GM12878 (cell line): ENCODE results near the gene CCND2. TPM values are rescaled to one million over a fixed set of nuclear protein-coding genes. Genes with fewer than 3 reads are reported as not detected.

ENCODE experiments used
- ATAC-seq: fragments of 200-7000 bp; cut with Tn5 transposase; 3 replicates; pipeline ENCODE4 v1.9.1; 2020; ENCODE audit warnings: mild to moderate bottlenecking, moderate library complexity
- BruUV-seq: library from RNA; stranded (reverse); fragments of 400-500 nt; replicated peaks from 2 replicates; lab custom pipeline; 2021; lab: Mats Ljungman, UMichigan
- CTCF ChIA-PET: fragments of 300-600 bp; sonication (Branson Sonifier 250); formaldehyde crosslinking; extraction: SDS; loops from one replicate; lab custom pipeline; 2021; ENCODE audit warnings: inconsistent platforms; lab: Yijun Ruan, JAX
- POLR2A ChIA-PET: fragments of 350-600 bp; formaldehyde crosslinking; extraction: SDS; loops from one replicate; lab custom pipeline; 2021; ENCODE audit warnings: inconsistent platforms; lab: Charles Lee
- RAD21 ChIA-PET: fragments of 300-600 bp; sonication (Branson Sonifier 250); formaldehyde crosslinking; loops from one replicate; lab custom pipeline; 2023; ENCODE audit warnings: antibody characterized with exemption; ENCODE audit not compliant: unreplicated experiment; lab: Charles Lee
- SMC1A ChIA-PET: fragments of 300-600 bp; sonication (Branson Sonifier 250); formaldehyde crosslinking; loops from one replicate; lab custom pipeline; 2023; ENCODE audit not compliant: unreplicated experiment, uncharacterized antibody; lab: Charles Lee
- DNase-seq: peaks from one replicate; pipeline ENCODE4 v3.0.0-alpha.2; 2011; ENCODE audit warnings: low read depth, low spot score
- FAIRE-seq: peaks from 3 replicates; lab custom pipeline; 2011; peaks lifted over from hg19 to GRCh38; lab: Jason Lieb, UNC
- H2AFZ ChIP-seq: 2 replicates; pipeline ENCODE4 v1.6.0; 2011; ENCODE audit warnings: low read depth, low read length, control low read depth; ENCODE audit not compliant: control insufficient read depth
- H3K27ac ChIP-seq: 2 replicates; pipeline ENCODE4 v1.5.1; 2011; ENCODE audit warnings: control low read depth; ENCODE audit not compliant: control insufficient read depth, insufficient read depth
- H3K27me3 ChIP-seq, 2 experiments: replicated peaks in 1 of 2; 2 replicates each; pipeline versions ENCODE4 v1.6.0 to v1.6.1; 2011; ENCODE audit warnings: low read length in 1 of 2; ENCODE audit not compliant: control insufficient read depth in 2 of 2, insufficient read depth in 2 of 2
- H3K36me3 ChIP-seq, 2 experiments: 2 replicates each; pipeline ENCODE4 v1.5.1; 2011; ENCODE audit warnings: low read length in 1 of 2; ENCODE audit not compliant: control insufficient read depth in 2 of 2, insufficient read depth in 2 of 2
- H3K4me1 ChIP-seq: 2 replicates; pipeline ENCODE4 v1.6.1; 2011; ENCODE audit warnings: mild to moderate bottlenecking, low read length, moderate library complexity, mixed read lengths; ENCODE audit not compliant: control insufficient read depth, insufficient read depth
- H3K4me2 ChIP-seq: 2 replicates; pipeline ENCODE4 v1.6.0; 2011; ENCODE audit warnings: control low read depth; ENCODE audit not compliant: control insufficient read depth, insufficient read depth
- H3K4me3 ChIP-seq: fragments of 200-600 bp; sonication (generic); 2 replicates; pipeline ENCODE4 v1.5.1; 2016
- H3K79me2 ChIP-seq: 2 replicates; pipeline ENCODE4 v1.6.0; 2011; ENCODE audit warnings: low read length; ENCODE audit not compliant: control insufficient read depth, insufficient read depth
- H3K9ac ChIP-seq: 2 replicates; pipeline ENCODE4 v1.8.0; 2011; ENCODE audit warnings: low read length, control low read depth, mixed read lengths; ENCODE audit not compliant: control insufficient read depth, insufficient read depth
- H3K9me3 ChIP-seq: replicated peaks from 3 replicates; pipeline ENCODE4 v1.5.1; 2011; ENCODE audit warnings: mild to moderate bottlenecking, low read length; ENCODE audit not compliant: control insufficient read depth, insufficient read depth
- H4K20me1 ChIP-seq: 2 replicates; pipeline ENCODE4 v1.6.0; 2011; ENCODE audit not compliant: control insufficient read depth, insufficient read depth
- BCL11A ChIP-seq: IDR thresholded peaks from 2 replicates; pipeline ENCODE4 v1.6.1; 2011; ENCODE audit warnings: low read depth, low read length
- CHD2 ChIP-seq: IDR thresholded peaks from 2 replicates; pipeline ENCODE4 v1.6.1; 2011; ENCODE audit warnings: low read depth, low read length, improper control_type of control experiment, borderline replicate concordance
- HDAC6 ChIP-seq: fragments of 200-600 bp; sonication (generic); IDR thresholded peaks from one replicate; pipeline ENCODE4 v1.8.0; 2017; ENCODE audit warnings: antibody characterized with exemption; ENCODE audit not compliant: unreplicated experiment
- RUNX3 ChIP-seq: IDR thresholded peaks from 2 replicates; pipeline ENCODE4 v1.6.1; 2012; ENCODE audit warnings: low read length, inconsistent platforms
- STAT1 ChIP-seq: fragments of 450-650 bp; conservative IDR thresholded peaks from 2 replicates; pipeline ENCODE4 v1.6.1; 2014; ENCODE audit warnings: antibody characterized with exemption, mild to moderate bottlenecking
- SUZ12 ChIP-seq: fragments of 200-600 bp; sonication (generic); IDR thresholded peaks from one replicate; pipeline ENCODE4 v1.6.1; 2018; ENCODE audit warnings: antibody characterized with exemption, mild to moderate bottlenecking; ENCODE audit not compliant: unreplicated experiment
- WGBS: methylation state at CpG from one replicate; pipeline ENCODE4 v1.1.6; 2016; ENCODE audit warnings: low lambda C conversion rate; ENCODE audit not compliant: insufficient replicate concordance, insufficient coverage; ENCODE audit errors: missing lambda C conversion rate; 5-methylcytosine and 5-hydroxymethylcytosine counted together
- in situ Hi-C: fragments of 300-500 bp; cut with MboI; formaldehyde crosslinking; loops from 9 replicates; pipeline ENCODE4 v1.14.3; 2018; ENCODE audit warnings: mixed read lengths
- intact Hi-C: fragments of 100-400 bp; cut with micrococcal nuclease; formaldehyde crosslinking; loops from one replicate; pipeline ENCODE4 v1.14.2; 2022; ENCODE audit not compliant: unreplicated experiment
- polyA plus RNA-seq, 11 experiments: library from polyadenylated mRNA; depleted of rRNA in 4 of 11; unstranded in 6 of 11; stranded (reverse) in 5 of 11; fragments of >200 nt; fragmentation: Nextera tagmentation in 4 of 11; fragmentation: Illumina TruSeq in 1 of 11; extraction: Ambion mirVana in 4 of 11; extraction: Trizol in 1 of 11; gene quantifications; 1 replicate in 1 of 11; 2 replicates in 10 of 11; pipeline versions ENCODE4 v1.2.1 to v1.2.3, GENCODE V29; 2011 to 2016; ENCODE audit warnings: inconsistent platforms in 2 of 11, missing spikeins in 2 of 11, low read depth in 1 of 11
- total RNA-seq, 4 experiments: library from RNA; depleted of rRNA in 3 of 4; stranded (reverse); fragments of >200 nt in 3 of 4; fragmentation: Illumina TruSeq in 1 of 4; extraction: Trizol in 1 of 4; gene quantifications; 2 replicates each; pipeline versions ENCODE4 v1.2.1 to v1.2.3, GENCODE V29; 2013 to 2021
- TF ChIP-seq, protein P1 (sequence below): fragments of 450-650 bp; IDR thresholded peaks from 2 replicates; pipeline ENCODE4 v1.6.1; 2017; ENCODE audit warnings: low read depth, mild to moderate bottlenecking, moderate library complexity
- TF ChIP-seq, protein P2 (sequence below): fragments of 450-650 bp; IDR thresholded peaks from 2 replicates; pipeline ENCODE4 v1.6.1; 2018; ENCODE audit warnings: mild to moderate bottlenecking, low read depth, moderate library complexity; ENCODE audit not compliant: partially characterized antibody
- TF ChIP-seq, protein P3 (sequence below): fragments of 450-650 bp; IDR thresholded peaks from 2 replicates; pipeline ENCODE4 v1.6.1; 2016; ENCODE audit warnings: mild to moderate bottlenecking

CCND2 gene
- total and polyA plus RNA-seq, 10 of the 15 experiments (the other 5 are each of a cell fraction or from before 2014, with no cell fraction given): 30.1 to 263 (median 152) TPM

DNA sequence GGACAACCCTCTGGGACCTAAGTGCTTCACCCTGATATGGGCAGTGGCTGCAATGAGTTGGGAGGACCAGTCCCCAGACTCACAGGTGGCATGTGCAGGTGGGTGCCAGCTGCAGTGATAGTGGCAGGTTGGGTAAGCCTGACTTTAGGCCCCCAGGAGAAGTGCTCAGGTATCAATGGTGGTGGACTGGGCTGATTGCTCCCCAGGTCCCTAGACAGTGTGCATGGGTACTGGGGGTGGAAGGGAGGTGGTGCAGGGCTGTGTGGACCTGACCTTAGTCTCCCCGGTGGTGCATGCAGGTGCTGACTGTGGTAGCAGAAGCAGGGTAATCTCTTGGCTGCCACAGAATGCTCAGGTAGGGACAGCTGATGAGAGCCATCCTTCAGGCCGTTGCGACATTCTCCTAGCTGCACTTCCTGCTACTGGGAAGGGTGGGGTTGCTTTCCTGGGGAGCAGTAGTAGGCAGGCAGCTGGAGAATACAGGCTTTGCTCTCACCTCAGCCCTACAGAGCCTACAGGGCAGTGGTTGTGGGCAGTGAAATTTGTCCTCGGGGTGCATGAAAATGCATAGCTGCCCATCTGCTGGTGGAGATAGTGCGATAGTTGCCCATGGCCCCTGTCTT, 33.3 kb upstream of the CCND2 start (continued):
- no peak for TF ChIP-seq SUZ12
- TF ChIP-seq, all 136 proteins: peak for 0

DNA sequence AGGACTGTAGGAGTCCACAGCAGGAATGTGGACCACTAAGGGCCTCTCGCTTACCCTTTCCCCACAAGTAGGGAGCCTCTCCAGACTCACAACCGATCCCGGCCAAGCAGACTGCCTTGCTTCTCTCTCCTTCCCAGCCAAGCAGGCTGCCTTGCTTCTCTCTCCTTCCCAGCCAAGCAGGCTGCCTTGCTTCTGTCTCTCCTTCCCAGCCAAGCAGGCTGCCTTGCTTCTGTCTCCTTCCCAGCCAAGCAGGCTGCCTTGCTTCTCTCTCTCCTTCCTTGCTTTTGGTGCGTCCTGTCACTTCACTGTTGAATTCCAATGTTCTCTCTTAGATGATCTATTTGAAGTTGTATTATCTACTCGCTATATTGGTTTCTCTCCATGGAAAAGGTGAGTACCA, 32.6 kb upstream of the CCND2 start:
- 42% methylated on average over 5 of the region's 5 CpGs for WGBS
- BruUV-seq: no TSS peak
- Histone ChIP-seq H2AFZ (no peak overlapping the region), H3K4me3 (no peak overlapping the region), H3K4me1 (peaks cover 9% of the 10 kb centered on the region), H3K9ac (no peak overlapping the region), H3K27me3 (no peaks in the 10 kb centered on the region), H4K20me1 (no peaks in the 10 kb centered on the region), H3K27ac (no peak overlapping the region), H3K36me3 (no peaks in the 10 kb centered on the region), H3K79me2 (no peaks in the 10 kb centered on the region), H3K4me2 (no peak overlapping the region), H3K9me3 (peaks cover 3% of the 10 kb centered on the region; the same call in 2 of the 3 replicates)
- ChIA-PET POLR2A (no interaction called here), CTCF (no interaction called here), RAD21 (no interaction called here), SMC1A (no interaction called here)
- FAIRE-seq: no peak
- in situ Hi-C loops: no loop called here
- intact Hi-C loops: no loop called here
- no peak for ATAC-seq
- DNase-seq: no peak
- no peak for TF ChIP-seq RUNX3

DNA sequence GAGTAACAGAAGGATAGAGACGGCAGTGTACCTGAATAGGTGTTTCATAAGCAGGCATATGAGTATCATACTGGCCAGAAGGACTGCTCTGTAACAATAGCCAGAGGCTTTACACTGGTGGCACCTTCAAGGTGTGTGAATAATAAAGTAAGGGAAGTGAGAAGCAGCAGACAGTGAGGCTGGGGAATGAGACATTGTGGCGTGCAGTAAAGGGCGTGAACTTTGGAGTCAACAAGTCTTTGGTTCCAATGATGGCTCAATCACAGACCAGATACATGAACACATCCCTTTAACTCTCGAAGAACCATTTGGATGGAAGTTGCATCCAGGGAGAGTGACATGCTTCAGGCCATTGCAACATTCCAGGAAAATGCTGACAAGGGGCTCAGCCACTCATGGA, 32.0 kb upstream of the CCND2 start:
- H3K4me2 ChIP-seq: no peak overlapping the region
- in situ Hi-C loops (no loop called here), intact Hi-C loops (no loop called here)
- H2AFZ ChIP-seq: no peak overlapping the region
- H3K27ac ChIP-seq: no peak overlapping the region
- no peaks in the 10 kb centered on the region for H3K27me3 ChIP-seq
- H3K9ac ChIP-seq: no peak overlapping the region
- ATAC-seq: no peak
- ChIA-PET POLR2A (interaction anchor here (0.6 kb wide), 1 partner anchor 129 kb away, joined by 3 read pairs; no protein-coding TSS in a partner anchor), CTCF (interaction anchor here (1.0 kb wide), 1 partner anchor 18 kb away, joined by 3 read pairs; no protein-coding TSS in a partner anchor), RAD21 (no interaction called here), SMC1A (interaction anchor here (0.8 to 1.5 kb wide), 2 partner anchors 25 to 125 kb away, joined by 3 read pairs; no protein-coding TSS in a partner anchor)
- peaks cover 16% of the 10 kb centered on the region for H3K4me1 ChIP-seq
- no peak for FAIRE-seq
- H4K20me1 ChIP-seq: no peaks in the 10 kb centered on the region
- no peaks in the 10 kb centered on the region for H3K79me2 ChIP-seq
- peaks cover 3% of the 10 kb centered on the region; the same call in 2 of the 3 replicates for H3K9me3 ChIP-seq
- no peak overlapping the region for H3K4me3 ChIP-seq
- 75% methylated on average over 4 of the region's 4 CpGs for WGBS
- no peaks in the 10 kb centered on the region for H3K36me3 ChIP-seq
- BruUV-seq: no TSS peak
- no peak for DNase-seq
- TF ChIP-seq, protein P1, sequence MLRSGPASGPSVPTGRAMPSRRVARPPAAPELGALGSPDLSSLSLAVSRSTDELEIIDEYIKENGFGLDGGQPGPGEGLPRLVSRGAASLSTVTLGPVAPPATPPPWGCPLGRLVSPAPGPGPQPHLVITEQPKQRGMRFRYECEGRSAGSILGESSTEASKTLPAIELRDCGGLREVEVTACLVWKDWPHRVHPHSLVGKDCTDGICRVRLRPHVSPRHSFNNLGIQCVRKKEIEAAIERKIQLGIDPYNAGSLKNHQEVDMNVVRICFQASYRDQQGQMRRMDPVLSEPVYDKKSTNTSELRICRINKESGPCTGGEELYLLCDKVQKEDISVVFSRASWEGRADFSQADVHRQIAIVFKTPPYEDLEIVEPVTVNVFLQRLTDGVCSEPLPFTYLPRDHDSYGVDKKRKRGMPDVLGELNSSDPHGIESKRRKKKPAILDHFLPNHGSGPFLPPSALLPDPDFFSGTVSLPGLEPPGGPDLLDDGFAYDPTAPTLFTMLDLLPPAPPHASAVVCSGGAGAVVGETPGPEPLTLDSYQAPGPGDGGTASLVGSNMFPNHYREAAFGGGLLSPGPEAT: no peak
- TF ChIP-seq HDAC6: no peak
- TF ChIP-seq STAT1: no peak
- TF ChIP-seq, protein P2, sequence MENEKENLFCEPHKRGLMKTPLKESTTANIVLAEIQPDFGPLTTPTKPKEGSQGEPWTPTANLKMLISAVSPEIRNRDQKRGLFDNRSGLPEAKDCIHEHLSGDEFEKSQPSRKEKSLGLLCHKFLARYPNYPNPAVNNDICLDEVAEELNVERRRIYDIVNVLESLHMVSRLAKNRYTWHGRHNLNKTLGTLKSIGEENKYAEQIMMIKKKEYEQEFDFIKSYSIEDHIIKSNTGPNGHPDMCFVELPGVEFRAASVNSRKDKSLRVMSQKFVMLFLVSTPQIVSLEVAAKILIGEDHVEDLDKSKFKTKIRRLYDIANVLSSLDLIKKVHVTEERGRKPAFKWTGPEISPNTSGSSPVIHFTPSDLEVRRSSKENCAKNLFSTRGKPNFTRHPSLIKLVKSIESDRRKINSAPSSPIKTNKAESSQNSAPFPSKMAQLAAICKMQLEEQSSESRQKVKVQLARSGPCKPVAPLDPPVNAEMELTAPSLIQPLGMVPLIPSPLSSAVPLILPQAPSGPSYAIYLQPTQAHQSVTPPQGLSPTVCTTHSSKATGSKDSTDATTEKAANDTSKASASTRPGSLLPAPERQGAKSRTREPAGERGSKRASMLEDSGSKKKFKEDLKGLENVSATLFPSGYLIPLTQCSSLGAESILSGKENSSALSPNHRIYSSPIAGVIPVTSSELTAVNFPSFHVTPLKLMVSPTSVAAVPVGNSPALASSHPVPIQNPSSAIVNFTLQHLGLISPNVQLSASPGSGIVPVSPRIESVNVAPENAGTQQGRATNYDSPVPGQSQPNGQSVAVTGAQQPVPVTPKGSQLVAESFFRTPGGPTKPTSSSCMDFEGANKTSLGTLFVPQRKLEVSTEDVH: no peak
- TF ChIP-seq CHD2: no peak
- TF ChIP-seq, protein P3, sequence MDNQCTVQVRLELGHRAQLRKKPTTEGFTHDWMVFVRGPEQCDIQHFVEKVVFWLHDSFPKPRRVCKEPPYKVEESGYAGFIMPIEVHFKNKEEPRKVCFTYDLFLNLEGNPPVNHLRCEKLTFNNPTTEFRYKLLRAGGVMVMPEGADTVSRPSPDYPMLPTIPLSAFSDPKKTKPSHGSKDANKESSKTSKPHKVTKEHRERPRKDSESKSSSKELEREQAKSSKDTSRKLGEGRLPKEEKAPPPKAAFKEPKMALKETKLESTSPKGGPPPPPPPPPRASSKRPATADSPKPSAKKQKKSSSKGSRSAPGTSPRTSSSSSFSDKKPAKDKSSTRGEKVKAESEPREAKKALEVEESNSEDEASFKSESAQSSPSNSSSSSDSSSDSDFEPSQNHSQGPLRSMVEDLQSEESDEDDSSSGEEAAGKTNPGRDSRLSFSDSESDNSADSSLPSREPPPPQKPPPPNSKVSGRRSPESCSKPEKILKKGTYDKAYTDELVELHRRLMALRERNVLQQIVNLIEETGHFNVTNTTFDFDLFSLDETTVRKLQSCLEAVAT: no peak
- TF ChIP-seq BCL11A: no peak
